Ishikawa (cell line): ENCODE data around the gene PIP4K2C.

ENCODE experiments used
- EP300 ChIP-seq: IDR thresholded peaks from 2 replicates; pipeline ENCODE4 v1.6.1; 2012; ENCODE audit warnings: borderline replicate concordance
- NFIC ChIP-seq: IDR thresholded peaks from 2 replicates; pipeline ENCODE4 v1.6.1; 2012
- TAF1 ChIP-seq: IDR thresholded peaks from 2 replicates; pipeline ENCODE4 v1.6.1; 2012; ENCODE audit warnings: low read depth, mild to moderate bottlenecking
- TCF12 ChIP-seq: IDR thresholded peaks from 2 replicates; pipeline ENCODE4 v1.6.1; 2012; ENCODE audit warnings: low read depth
- YY1 ChIP-seq: IDR thresholded peaks from 2 replicates; pipeline ENCODE4 v1.6.1; 2012; ENCODE audit warnings: low read depth
- ZBTB7A ChIP-seq: IDR thresholded peaks from 2 replicates; pipeline ENCODE4 v1.6.1; 2012; ENCODE audit warnings: low read depth

GRCh38 chr12:57613427-57614109 is 22.6 kb downstream of the PIP4K2C start:
- TF ChIP-seq EP300 (no peak), TAF1 (no peak), YY1 (no peak), NFIC (no peak), TCF12 (no peak), ZBTB7A (no peak)
